GM12891 (cell line): ENCODE data around the gene CCDC110.
"Not testable (repeated sequence)": the region's sequence is repeated elsewhere in the genome, so short reads cannot be mapped to it uniquely, and the experiment has no call there.

Experiments
- PAX5 ChIP-seq: IDR thresholded peaks from 2 replicates; pipeline ENCODE4 v1.6.1; 2011; ENCODE audit warnings: low read length, moderate library complexity, mild to moderate bottlenecking; ENCODE audit not compliant: insufficient read depth, severe bottlenecking
- POLR2A ChIP-seq: IDR thresholded peaks from 2 replicates; pipeline ENCODE4 v1.6.1; 2011; ENCODE audit warnings: low read depth, low read length, control low read depth

DNA sequence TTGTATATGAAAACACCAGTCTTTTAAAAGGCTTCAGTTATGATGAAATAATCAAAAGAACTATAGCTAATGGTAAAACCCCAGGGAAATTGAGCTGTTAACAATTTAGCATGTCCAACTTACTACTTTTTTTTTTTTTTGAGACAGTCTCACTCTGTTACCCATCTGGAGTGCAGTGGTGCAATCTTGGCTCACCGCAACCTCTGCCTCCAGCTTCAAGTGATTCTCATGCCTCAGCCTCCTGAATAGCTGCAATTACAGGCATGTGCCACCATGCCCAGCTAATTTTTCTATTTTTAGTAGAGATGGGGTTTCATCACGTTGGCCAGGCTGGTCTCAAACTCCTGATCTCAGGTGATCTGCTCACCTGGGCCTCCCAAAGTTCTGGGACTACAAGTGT is 39.7 kb upstream of the CCDC110 start:
- TF ChIP-seq PAX5, POLR2A: not testable (repeated sequence)
